ENCODE measurements around the gene AFG3L2. TPM values are rescaled to one million over a fixed set of nuclear protein-coding genes. Genes with fewer than 3 reads are reported as not detected.

Gene AFG3L2
- total and polyA plus RNA-seq, 10 of the 15 experiments (the other 5 are each of a cell fraction or from before 2014, with no cell fraction given): 21.0 to 72.7 (median 57.7) TPM

DNA sequence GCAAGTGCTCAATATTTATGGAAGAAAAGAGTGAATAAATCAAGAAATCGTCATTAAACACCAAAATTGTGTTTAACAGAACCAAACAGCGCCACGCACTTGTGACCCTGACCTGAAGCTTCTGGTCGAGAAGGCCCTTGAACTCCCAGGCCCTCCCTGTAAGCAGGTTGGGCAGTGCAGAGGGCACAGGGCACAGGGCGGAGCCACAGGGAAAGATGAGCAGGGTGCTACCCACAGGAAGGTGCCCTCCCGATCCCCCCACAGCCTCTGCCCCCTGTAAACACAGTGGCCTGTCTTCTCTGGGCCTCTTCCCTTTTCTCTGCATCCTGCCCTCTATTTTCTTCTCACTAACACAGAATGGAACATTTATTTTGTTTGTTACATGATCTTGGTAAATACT is 85.9 kb downstream of the AFG3L2 start:
- 27% methylated on average over 6 of the region's 6 CpGs for WGBS (ENCODE audit: insufficient coverage, insufficient replicate concordance, low lambda C conversion rate, missing lambda C conversion rate)
- Histone ChIP-seq H3K4me3 (no peak overlapping the region), H3K27me3 (replicated peaks in 1 of 2; ENCODE audit: control insufficient read depth in 2 of 2, insufficient read depth in 2 of 2, low read length in 1 of 2) (peaks cover 7% of the 10 kb centered on the region in 2 experiments; a peak in 3 of 4 replicates), H3K4me2 (ENCODE audit: control insufficient read depth, insufficient read depth) (no peak overlapping the region), H4K20me1 (ENCODE audit: control insufficient read depth, insufficient read depth) (no peaks in the 10 kb centered on the region), H3K36me3 (ENCODE audit: control insufficient read depth in 2 of 2, insufficient read depth in 2 of 2, low read length in 1 of 2) (no peaks in the 10 kb centered on the region), H3K9me3 (replicated peaks; ENCODE audit: control insufficient read depth, insufficient read depth, low read length) (no peaks in the 10 kb centered on the region), H3K4me1 (ENCODE audit: control insufficient read depth, insufficient read depth, low read length) (no peaks in the 10 kb centered on the region), H3K79me2 (ENCODE audit: control insufficient read depth, insufficient read depth, low read length) (no peaks in the 10 kb centered on the region), H3K27ac (ENCODE audit: control insufficient read depth, insufficient read depth) (no peak overlapping the region), H3K9ac (ENCODE audit: control insufficient read depth, insufficient read depth, low read length) (no peak overlapping the region), H2AFZ (ENCODE audit: control insufficient read depth, low read depth, low read length) (no peak overlapping the region)
- no peak for ATAC-seq
- no TSS peak for BruUV-seq (replicated peaks)
- CTCF ChIA-PET: no interaction called here
- intact Hi-C loops (cut with micrococcal nuclease; ENCODE audit: unreplicated experiment): no loop called here
- no peak for DNase-seq (ENCODE audit: low read depth, low spot score)
- FAIRE-seq: no peak
- RAD21 ChIA-PET (ENCODE audit: unreplicated experiment): no interaction called here
- POLR2A ChIA-PET: no interaction called here
- in situ Hi-C loops (cut with MboI): no loop called here
- SMC1A ChIA-PET (ENCODE audit: uncharacterized antibody, unreplicated experiment): no interaction called here
- TF ChIP-seq EP300 (IDR thresholded peaks at IDR 0.05; ENCODE audit: borderline replicate concordance in 1 of 2, control insufficient read depth in 1 of 2, low read depth in 2 of 2, low read length in 2 of 2): no peak
- no peak for TF ChIP-seq BCLAF1 (IDR thresholded peaks at IDR 0.05)
- no peak for TF ChIP-seq NFIC (IDR thresholded peaks at IDR 0.05; ENCODE audit: low read depth, low read length)
- no peak for TF ChIP-seq EGR1 (IDR thresholded peaks at IDR 0.05; ENCODE audit: borderline replicate concordance in 1 of 2, low read depth in 2 of 2, low read length in 2 of 2)
- TF ChIP-seq ZBTB33 (IDR thresholded peaks at IDR 0.05): no peak
- no peak for TF ChIP-seq CUX1 (IDR thresholded peaks at IDR 0.05; ENCODE audit: insufficient replicate concordance, low read depth, low read length)
- no peak for TF ChIP-seq JUNB (IDR thresholded peaks at IDR 0.05)
- TF ChIP-seq IKZF2 (IDR thresholded peaks at IDR 0.05): no peak
- TF ChIP-seq BCL11A (IDR thresholded peaks at IDR 0.05; ENCODE audit: low read depth, low read length): no peak
- no peak for TF ChIP-seq ESRRA (IDR thresholded peaks at IDR 0.05; ENCODE audit: low read length)
- TF ChIP-seq GATAD2B (conservative IDR thresholded peaks at IDR 0.05; ENCODE audit: low read depth): no peak
- TF ChIP-seq MTA2 (IDR thresholded peaks at IDR 0.05; ENCODE audit: low read depth): no peak
- no peak for TF ChIP-seq BCL3 (IDR thresholded peaks at IDR 0.05; ENCODE audit: borderline replicate concordance, insufficient read depth, low read depth, low read length, poor library complexity, severe bottlenecking)

All from GM12878 (cell line).